K562 (cell line): ENCODE measurements around the gene ADK. TPM values are rescaled to one million over a fixed set of nuclear protein-coding genes. Genes with fewer than 3 reads are reported as not detected.
A peak's percentile ranks its signal among the peaks of the same experiment; 100 is the strongest.

Experiments used
- BDP1 ChIP-seq: IDR thresholded peaks from 3 replicates; pipeline ENCODE4 v1.6.1; 2011; ENCODE audit not compliant: insufficient read length, insufficient read depth
- CBFA2T2 ChIP-seq: fragments of 450-650 bp; conservative IDR thresholded peaks from 2 replicates; pipeline ENCODE4 v1.6.1; 2017; ENCODE audit warnings: mild to moderate bottlenecking
- CBX3 ChIP-seq, 2 experiments: IDR thresholded peaks; 1 replicate in 1 of 2; 2 replicates in 1 of 2; pipeline ENCODE4 v1.6.1; 2012; ENCODE audit warnings: inconsistent platforms in 2 of 2, low read length in 2 of 2, borderline replicate concordance in 1 of 2, control low read depth in 1 of 2
- FUS ChIP-seq: fragments of 200-400 bp; formaldehyde crosslinking; optimal IDR thresholded peaks from 2 replicates; pipeline ENCODE3; 2017; ENCODE audit warnings: low read depth, low read length
- GATAD2B ChIP-seq: fragments of 450-650 bp; IDR thresholded peaks from 2 replicates; pipeline ENCODE4 v1.6.1; 2017; ENCODE audit warnings: mild to moderate bottlenecking, borderline replicate concordance
- HCFC1 ChIP-seq: IDR thresholded peaks from 2 replicates; pipeline ENCODE4 v1.6.1; 2012; ENCODE audit warnings: low read depth, low read length, improper control_type of control experiment
- HDAC6 ChIP-seq: IDR thresholded peaks from 2 replicates; pipeline ENCODE4 v1.6.1; 2012; ENCODE audit warnings: low read depth, mild to moderate bottlenecking, control low read depth, inconsistent platforms, low read length, moderate library complexity
- RAD21 ChIP-seq, 2 experiments: fragments of 250-450 bp in 1 of 2; fragments of 450-650 bp in 1 of 2; sonication (Bioruptor Pico) in 1 of 2; formaldehyde crosslinking in 1 of 2; IDR thresholded peaks in 1 of 2; conservative IDR thresholded peaks in 1 of 2; 2 replicates each; pipeline versions ENCODE4 v1.4.0 to v1.8.0; 2020 to 2022; ENCODE audit warnings: mild to moderate bottlenecking in 2 of 2, moderate library complexity in 1 of 2
- RBM39 ChIP-seq: fragments of 200-400 bp; formaldehyde crosslinking; optimal IDR thresholded peaks from 2 replicates; pipeline ENCODE3; 2018; ENCODE audit warnings: low read depth, low read length
- SMC3 ChIP-seq: conservative IDR thresholded peaks from 2 replicates; pipeline ENCODE4 v1.6.1; 2011; ENCODE audit warnings: low read depth, low read length, improper control_type of control experiment; ENCODE audit not compliant: insufficient read depth
- ZKSCAN1 ChIP-seq: fragments of 150-350 bp; IDR thresholded peaks from 2 replicates; pipeline ENCODE4 v1.6.1; 2016; ENCODE audit warnings: low read depth, low read length
- ZNF57 ChIP-seq: fragments of 450-650 bp; formaldehyde crosslinking; IDR thresholded peaks from 2 replicates; pipeline ENCODE4 v1.4.0; 2020; ENCODE audit warnings: mild to moderate bottlenecking, moderate library complexity
- polyA plus RNA-seq, 8 experiments: library from polyadenylated mRNA; depleted of rRNA in 4 of 8; stranded (reverse) in 5 of 8; unstranded in 3 of 8; fragments of >200 nt; fragmentation: Nextera tagmentation in 2 of 8; fragmentation: Illumina TruSeq in 1 of 8; extraction: Ambion mirVana in 2 of 8; extraction: Trizol in 1 of 8; gene quantifications; 2 replicates each; pipeline versions ENCODE4 v1.2.1 to v1.2.3, GENCODE V29; 2011 to 2014; ENCODE audit warnings: inconsistent platforms in 1 of 8, missing spikeins in 1 of 8
- total RNA-seq, 7 experiments: library from RNA; depleted of rRNA in 6 of 7; stranded (reverse); fragments of >200 nt in 6 of 7; fragmentation: Illumina TruSeq in 2 of 7; extraction: Trizol in 2 of 7; gene quantifications; 2 replicates each; pipeline versions ENCODE4 v1.2.1 to v1.2.3, GENCODE V29; 2011 to 2021; ENCODE audit warnings: low replicate concordance in 1 of 7
- TF ChIP-seq, protein P1 (sequence below): fragments of 450-650 bp; conservative IDR thresholded peaks from 2 replicates; pipeline ENCODE4 v1.6.1; 2016; ENCODE audit warnings: missing genetic modification characterization, low read depth, mild to moderate bottlenecking, control low read depth, missing compliant biosample characterization
- TF ChIP-seq, protein P2 (sequence below), 2 experiments: IDR thresholded peaks; 2 replicates each; pipeline ENCODE4 v1.6.1; 2011; ENCODE audit warnings: borderline replicate concordance in 1 of 2, control low read depth in 1 of 2, low read depth in 1 of 2, low read length in 1 of 2, mild to moderate bottlenecking in 1 of 2, mixed read lengths in 1 of 2, moderate library complexity in 1 of 2; ENCODE audit not compliant: insufficient read depth in 1 of 2, insufficient read length in 1 of 2, poor library complexity in 1 of 2, severe bottlenecking in 1 of 2; ENCODE audit errors: extremely low read depth in 1 of 2
- TF ChIP-seq, protein P3 (sequence below): fragments of 450-650 bp; formaldehyde crosslinking; IDR thresholded peaks from 2 replicates; pipeline ENCODE4 v1.4.0; 2022; ENCODE audit warnings: missing genetic modification characterization
- TF ChIP-seq, protein P4 (sequence below), 3 experiments: IDR thresholded peaks in 2 of 3; conservative IDR thresholded peaks in 1 of 3; 2 replicates each; pipeline ENCODE4 v1.5.1; 2011 to 2012; ENCODE audit warnings: low read length in 3 of 3, mild to moderate bottlenecking in 3 of 3, control low read depth in 2 of 3, improper control_type of control experiment in 1 of 3, inconsistent platforms in 1 of 3, low read depth in 1 of 3, mixed read lengths in 1 of 3, moderate library complexity in 1 of 3; ENCODE audit not compliant: insufficient read depth in 2 of 3
- TF ChIP-seq, protein P5 (sequence below): sonication (generic); formaldehyde crosslinking; IDR thresholded peaks from 2 replicates; pipeline ENCODE4 v1.8.1; 2023; ENCODE audit warnings: mild to moderate bottlenecking, missing genetic modification reagents

The ADK gene
- total and polyA plus RNA-seq, 9 of the 15 experiments (the other 6 are each of a cell fraction or from before 2014, with no cell fraction given): 54.2 to 97.8 (median 73.6) TPM

DNA sequence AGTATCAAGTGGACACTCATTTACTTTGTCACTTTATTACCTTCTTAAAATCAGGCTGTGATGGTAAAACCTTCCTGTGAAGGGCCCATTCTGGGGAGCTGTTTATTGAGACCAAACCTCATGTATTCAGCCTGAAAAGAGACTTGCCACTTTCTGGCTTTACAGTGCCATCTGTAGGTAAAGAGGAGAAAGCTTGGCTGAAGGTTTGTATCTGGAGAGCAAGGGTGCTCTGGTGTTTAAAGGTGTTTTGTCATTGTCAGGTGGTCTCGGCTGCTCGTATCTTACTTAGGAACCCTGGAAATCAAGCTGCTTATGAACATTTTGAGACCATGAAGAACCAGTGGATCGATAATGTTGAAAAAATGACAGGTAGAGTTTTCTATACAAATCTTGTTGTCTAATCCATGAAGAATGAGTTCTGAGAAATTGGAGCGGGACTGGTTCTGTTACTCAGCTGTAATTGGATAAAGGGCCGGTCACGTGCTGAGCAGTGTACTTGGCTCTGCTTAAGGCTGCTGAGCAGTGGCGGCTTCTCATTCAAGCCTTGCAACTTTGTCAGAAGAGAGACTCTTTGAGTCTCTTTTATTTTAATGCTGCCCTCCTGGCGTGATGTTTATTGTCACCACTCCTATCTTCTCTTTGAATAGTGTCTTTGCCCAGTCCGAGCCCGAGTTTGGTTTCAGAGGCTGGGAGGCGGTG is 47.3 kb upstream of the ADK start (continued):
- TF ChIP-seq, protein P1, sequence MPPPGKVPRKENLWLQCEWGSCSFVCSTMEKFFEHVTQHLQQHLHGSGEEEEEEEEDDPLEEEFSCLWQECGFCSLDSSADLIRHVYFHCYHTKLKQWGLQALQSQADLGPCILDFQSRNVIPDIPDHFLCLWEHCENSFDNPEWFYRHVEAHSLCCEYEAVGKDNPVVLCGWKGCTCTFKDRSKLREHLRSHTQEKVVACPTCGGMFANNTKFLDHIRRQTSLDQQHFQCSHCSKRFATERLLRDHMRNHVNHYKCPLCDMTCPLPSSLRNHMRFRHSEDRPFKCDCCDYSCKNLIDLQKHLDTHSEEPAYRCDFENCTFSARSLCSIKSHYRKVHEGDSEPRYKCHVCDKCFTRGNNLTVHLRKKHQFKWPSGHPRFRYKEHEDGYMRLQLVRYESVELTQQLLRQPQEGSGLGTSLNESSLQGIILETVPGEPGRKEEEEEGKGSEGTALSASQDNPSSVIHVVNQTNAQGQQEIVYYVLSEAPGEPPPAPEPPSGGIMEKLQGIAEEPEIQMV: no peak
- TF ChIP-seq ZKSCAN1 (no peak), CBX3 (IDR thresholded peaks at IDR 0.05; ENCODE audit: borderline replicate concordance in 1 of 2, low read length in 2 of 2) (no peak), ZNF57 (no peak), RAD21 (CRISPR knock-in tag; conservative IDR thresholded peaks at IDR 0.05 in 1 of 2, IDR thresholded peaks at IDR 0.05 in 1 of 2) (peak; percentile 31 to 68; a peak in 3 of 4 replicates), SMC3 (peak; percentile 62), HCFC1 (no peak), GATAD2B (no peak), BDP1 (no peak), HDAC6 (no peak), CBFA2T2 (no peak), FUS (no peak), RBM39 (no peak)
- TF ChIP-seq, protein P2, sequence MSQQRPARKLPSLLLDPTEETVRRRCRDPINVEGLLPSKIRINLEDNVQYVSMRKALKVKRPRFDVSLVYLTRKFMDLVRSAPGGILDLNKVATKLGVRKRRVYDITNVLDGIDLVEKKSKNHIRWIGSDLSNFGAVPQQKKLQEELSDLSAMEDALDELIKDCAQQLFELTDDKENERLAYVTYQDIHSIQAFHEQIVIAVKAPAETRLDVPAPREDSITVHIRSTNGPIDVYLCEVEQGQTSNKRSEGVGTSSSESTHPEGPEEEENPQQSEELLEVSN (IDR thresholded peaks at IDR 0.05; ENCODE audit: borderline replicate concordance in 1 of 2, extremely low read depth in 1 of 2, insufficient read depth in 1 of 2, insufficient read length in 1 of 2, low read depth in 1 of 2, low read length in 1 of 2, poor library complexity in 1 of 2, severe bottlenecking in 1 of 2): no peak
- TF ChIP-seq, protein P3, sequence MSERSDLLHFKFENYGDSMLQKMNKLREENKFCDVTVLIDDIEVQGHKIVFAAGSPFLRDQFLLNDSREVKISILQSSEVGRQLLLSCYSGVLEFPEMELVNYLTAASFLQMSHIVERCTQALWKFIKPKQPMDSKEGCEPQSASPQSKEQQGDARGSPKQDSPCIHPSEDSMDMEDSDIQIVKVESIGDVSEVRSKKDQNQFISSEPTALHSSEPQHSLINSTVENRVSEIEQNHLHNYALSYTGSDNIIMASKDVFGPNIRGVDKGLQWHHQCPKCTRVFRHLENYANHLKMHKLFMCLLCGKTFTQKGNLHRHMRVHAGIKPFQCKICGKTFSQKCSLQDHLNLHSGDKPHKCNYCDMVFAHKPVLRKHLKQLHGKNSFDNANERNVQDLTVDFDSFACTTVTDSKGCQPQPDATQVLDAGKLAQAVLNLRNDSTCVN (CRISPR knock-in tag): no peak
- TF ChIP-seq, protein P4, sequence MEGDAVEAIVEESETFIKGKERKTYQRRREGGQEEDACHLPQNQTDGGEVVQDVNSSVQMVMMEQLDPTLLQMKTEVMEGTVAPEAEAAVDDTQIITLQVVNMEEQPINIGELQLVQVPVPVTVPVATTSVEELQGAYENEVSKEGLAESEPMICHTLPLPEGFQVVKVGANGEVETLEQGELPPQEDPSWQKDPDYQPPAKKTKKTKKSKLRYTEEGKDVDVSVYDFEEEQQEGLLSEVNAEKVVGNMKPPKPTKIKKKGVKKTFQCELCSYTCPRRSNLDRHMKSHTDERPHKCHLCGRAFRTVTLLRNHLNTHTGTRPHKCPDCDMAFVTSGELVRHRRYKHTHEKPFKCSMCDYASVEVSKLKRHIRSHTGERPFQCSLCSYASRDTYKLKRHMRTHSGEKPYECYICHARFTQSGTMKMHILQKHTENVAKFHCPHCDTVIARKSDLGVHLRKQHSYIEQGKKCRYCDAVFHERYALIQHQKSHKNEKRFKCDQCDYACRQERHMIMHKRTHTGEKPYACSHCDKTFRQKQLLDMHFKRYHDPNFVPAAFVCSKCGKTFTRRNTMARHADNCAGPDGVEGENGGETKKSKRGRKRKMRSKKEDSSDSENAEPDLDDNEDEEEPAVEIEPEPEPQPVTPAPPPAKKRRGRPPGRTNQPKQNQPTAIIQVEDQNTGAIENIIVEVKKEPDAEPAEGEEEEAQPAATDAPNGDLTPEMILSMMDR (IDR thresholded peaks at IDR 0.05 in 2 of 3, conservative IDR thresholded peaks at IDR 0.05 in 1 of 3; ENCODE audit: insufficient read depth in 2 of 3, low read depth in 1 of 3, low read length in 3 of 3): peak; percentile 41 to 60 (median 48); a peak in 5 of 6 replicates
- TF ChIP-seq, protein P5, sequence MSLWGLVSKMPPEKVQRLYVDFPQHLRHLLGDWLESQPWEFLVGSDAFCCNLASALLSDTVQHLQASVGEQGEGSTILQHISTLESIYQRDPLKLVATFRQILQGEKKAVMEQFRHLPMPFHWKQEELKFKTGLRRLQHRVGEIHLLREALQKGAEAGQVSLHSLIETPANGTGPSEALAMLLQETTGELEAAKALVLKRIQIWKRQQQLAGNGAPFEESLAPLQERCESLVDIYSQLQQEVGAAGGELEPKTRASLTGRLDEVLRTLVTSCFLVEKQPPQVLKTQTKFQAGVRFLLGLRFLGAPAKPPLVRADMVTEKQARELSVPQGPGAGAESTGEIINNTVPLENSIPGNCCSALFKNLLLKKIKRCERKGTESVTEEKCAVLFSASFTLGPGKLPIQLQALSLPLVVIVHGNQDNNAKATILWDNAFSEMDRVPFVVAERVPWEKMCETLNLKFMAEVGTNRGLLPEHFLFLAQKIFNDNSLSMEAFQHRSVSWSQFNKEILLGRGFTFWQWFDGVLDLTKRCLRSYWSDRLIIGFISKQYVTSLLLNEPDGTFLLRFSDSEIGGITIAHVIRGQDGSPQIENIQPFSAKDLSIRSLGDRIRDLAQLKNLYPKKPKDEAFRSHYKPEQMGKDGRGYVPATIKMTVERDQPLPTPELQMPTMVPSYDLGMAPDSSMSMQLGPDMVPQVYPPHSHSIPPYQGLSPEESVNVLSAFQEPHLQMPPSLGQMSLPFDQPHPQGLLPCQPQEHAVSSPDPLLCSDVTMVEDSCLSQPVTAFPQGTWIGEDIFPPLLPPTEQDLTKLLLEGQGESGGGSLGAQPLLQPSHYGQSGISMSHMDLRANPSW (CRISPR knock-in tag): no peak
- TF ChIP-seq, all 486 proteins: peak for 4
